Breast epithelium (tissue), 4 donors: ENCODE measurements around the gene ZBTB24. TPM values are rescaled to one million over a fixed set of nuclear protein-coding genes. Genes with fewer than 3 reads are reported as not detected.
A peak's percentile ranks its signal among the peaks of the same experiment; 100 is the strongest.
"Not testable (repeated sequence)": the region's sequence is repeated elsewhere in the genome, so short reads cannot be mapped to it uniquely, and the experiment has no call there.

Experiments used
- DNase-seq, 2 donors: peaks; one replicate each; pipeline ENCODE4 v3.0.0-alpha.2; 2019; ENCODE audit warnings: low spot score in 2 of 2
- H3K27ac ChIP-seq, 2 donors: fragments of 200-600 bp; sonication (generic) in 1 of 2; one replicate each; pipeline ENCODE4 v1.5.1; 2016 to 2019; ENCODE audit warnings: mild to moderate bottlenecking in 1 of 2
- H3K27me3 ChIP-seq, 2 donors: fragments of 200-600 bp; sonication (generic) in 1 of 2; one replicate each; pipeline versions ENCODE4 v1.5.1 to v1.6.0; 2017 to 2019; ENCODE audit warnings: control low read depth in 1 of 2, mild to moderate bottlenecking in 1 of 2
- H3K36me3 ChIP-seq: fragments of 200-600 bp; one replicate; pipeline ENCODE4 v1.5.1; 2019
- H3K4me1 ChIP-seq, 2 donors: fragments of 200-600 bp; sonication (generic); one replicate each; pipeline ENCODE4 v1.5.1; 2016 to 2019; ENCODE audit warnings: control low read depth in 1 of 2
- H3K4me3 ChIP-seq, 3 donors: fragments of 200-600 bp; sonication (generic); 1 replicate in 2 of 3; 2 replicates in 1 of 3; pipeline ENCODE4 v1.5.1; 2016 to 2019; ENCODE audit warnings: mild to moderate bottlenecking in 3 of 3, moderate library complexity in 2 of 3
- H3K9me3 ChIP-seq, 2 donors: fragments of 200-600 bp; sonication (generic) in 1 of 2; one replicate each; pipeline ENCODE4 v1.5.1; 2016 to 2019; ENCODE audit warnings: control low read depth in 1 of 2
- CTCF ChIP-seq, 3 donors: fragments of 450-650 bp; IDR thresholded peaks; one replicate each; pipeline ENCODE4 v1.5.1; 2016 to 2017; ENCODE audit warnings: antibody characterized with exemption in 3 of 3, mild to moderate bottlenecking in 3 of 3, moderate library complexity in 3 of 3
- POLR2A ChIP-seq: fragments of 450-650 bp; IDR thresholded peaks from one replicate; pipeline ENCODE4 v1.6.1; 2016; ENCODE audit warnings: antibody characterized with exemption, mild to moderate bottlenecking, moderate library complexity
- POLR2AphosphoS5 ChIP-seq, 3 donors: sonication (generic); formaldehyde crosslinking; IDR thresholded peaks; one replicate each; pipeline ENCODE4 v1.6.1; 2017; ENCODE audit warnings: antibody characterized with exemption in 3 of 3
- intact Hi-C: fragments of 100-400 bp; cut with DNase I; formaldehyde crosslinking; loops from one replicate; pipeline ENCODE4 v1.15.1; 2023; ENCODE audit warnings: low total_unique reads
- total RNA-seq, 3 donors: library from RNA; depleted of rRNA; stranded (reverse); fragments of >200 nt; gene quantifications; one replicate each; pipeline ENCODE4 v1.1.0, GENCODE V29; 2016

ZBTB24 gene
- total RNA-seq, 3 donors from 2014 or later, result 9.1 to 13.8 (median 9.8) TPM

- no peak overlapping the region for H3K27ac ChIP-seq
- DNase-seq, result no peak
- no peaks in the 10 kb centered on the region for H3K9me3 ChIP-seq
- H3K4me3 ChIP-seq, result no peak overlapping the region
- TF ChIP-seq CTCF (IDR thresholded peaks at IDR 0.05) (no peak), POLR2AphosphoS5 (IDR thresholded peaks at IDR 0.05) (no peak), POLR2A (no peak)
- intact Hi-C loops, result no loop called here
- H3K27me3 ChIP-seq, result no peaks in the 10 kb centered on the region
- no peaks in the 10 kb centered on the region for H3K4me1 ChIP-seq
- no peaks in the 10 kb centered on the region for H3K36me3 ChIP-seq
These were observed 13.3 kb downstream of the ZBTB24 start for GRCh38 chr6:109469591-109470189.

- H3K36me3 ChIP-seq, result no peaks in the 10 kb centered on the region
- intact Hi-C loops, result no loop called here
These were observed 15.3 kb downstream of the ZBTB24 start for GRCh38 chr6:109467696-109468095.

GRCh38 chr6:109466212-109466923, 16.7 kb downstream of the ZBTB24 start:
- Histone ChIP-seq H3K4me1 (no peaks in the 10 kb centered on the region), H3K9me3 (no peaks in the 10 kb centered on the region), H3K27me3 (no peaks in the 10 kb centered on the region), H3K36me3 (no peaks in the 10 kb centered on the region), H3K4me3 (no peak overlapping the region), H3K27ac (no peak overlapping the region)
- intact Hi-C loops, result no loop called here
- no peak for TF ChIP-seq POLR2AphosphoS5 (IDR thresholded peaks at IDR 0.05)
- TF ChIP-seq CTCF (IDR thresholded peaks at IDR 0.05), result no peak
- no peak for TF ChIP-seq POLR2A
- no peak for DNase-seq

More at GRCh38 chr6:109467696-109468095, 15.3 kb downstream of the ZBTB24 start:
- TF ChIP-seq POLR2AphosphoS5 (IDR thresholded peaks at IDR 0.05) (no peak), POLR2A (no peak), CTCF (IDR thresholded peaks at IDR 0.05) (no peak)
- no peak overlapping the region for H3K4me3 ChIP-seq
- no peaks in the 10 kb centered on the region for H3K9me3 ChIP-seq
- H3K27me3 ChIP-seq, result no peaks in the 10 kb centered on the region
- no peak for DNase-seq
- H3K4me1 ChIP-seq, result no peaks in the 10 kb centered on the region
- H3K27ac ChIP-seq, result no peak overlapping the region

- H3K4me3 ChIP-seq, result no peak overlapping the region
- H3K36me3 ChIP-seq, result no peaks in the 10 kb centered on the region
- H3K9me3 ChIP-seq, result no peaks in the 10 kb centered on the region
- no peak overlapping the region for H3K27ac ChIP-seq
- peak in 1 of 2 donors; percentile 72 for DNase-seq
- no peaks in the 10 kb centered on the region for H3K27me3 ChIP-seq
- TF ChIP-seq POLR2A (no peak), POLR2AphosphoS5 (IDR thresholded peaks at IDR 0.05) (no peak), CTCF (IDR thresholded peaks at IDR 0.05) (no peak)
- intact Hi-C loops, result no loop called here
- H3K4me1 ChIP-seq, result no peaks in the 10 kb centered on the region
These were observed 17.2 kb downstream of the ZBTB24 start for GRCh38 chr6:109465772-109466171.

- DNase-seq, result no peak
- H3K4me1 ChIP-seq, result no peaks in the 10 kb centered on the region
- H3K36me3 ChIP-seq, result no peaks in the 10 kb centered on the region
- no peaks in the 10 kb centered on the region for H3K9me3 ChIP-seq
- intact Hi-C loops, result no loop called here
- H3K4me3 ChIP-seq, result no peak overlapping the region
- H3K27me3 ChIP-seq, result no peaks in the 10 kb centered on the region
- no peak overlapping the region for H3K27ac ChIP-seq
- TF ChIP-seq POLR2A, result no peak
- TF ChIP-seq CTCF (IDR thresholded peaks at IDR 0.05), result no peak
- TF ChIP-seq POLR2AphosphoS5 (IDR thresholded peaks at IDR 0.05), result no peak
These were observed 21.1 kb downstream of the ZBTB24 start for GRCh38 chr6:109461733-109462526.

- H3K36me3 ChIP-seq, intact Hi-C loops, H3K4me1 ChIP-seq, H3K9me3 ChIP-seq, H3K4me3 ChIP-seq, H3K27ac ChIP-seq, DNase-seq, H3K27me3 ChIP-seq: not testable (repeated sequence)
These were observed 21.8 kb downstream of the ZBTB24 start for GRCh38 chr6:109461205-109461604.
